Lower leg skin (tissue), 4 donors: ENCODE results near the gene SHISAL1. TPM values are rescaled to one million over a fixed set of nuclear protein-coding genes. Genes with fewer than 3 reads are reported as not detected.
A peak's percentile ranks its signal among the peaks of the same experiment; 100 is the strongest.

Experiments
- DNase-seq, 2 donors: peaks; one replicate each; pipeline ENCODE4 v3.0.0-alpha.2; 2019; ENCODE audit warnings: low spot score in 2 of 2
- H3K4me3 ChIP-seq: fragments of 200-600 bp; sonication (generic); 2 replicates; pipeline ENCODE4 v1.5.1; 2017; ENCODE audit warnings: mild to moderate bottlenecking, low read depth; ENCODE audit not compliant: poor library complexity, severe bottlenecking
- POLR2A ChIP-seq, 2 donors: fragments of 450-650 bp; IDR thresholded peaks; one replicate each; pipeline ENCODE4 v1.6.1; 2016 to 2017; ENCODE audit warnings: antibody characterized with exemption in 2 of 2, mild to moderate bottlenecking in 1 of 2, moderate library complexity in 1 of 2
- WGBS, 2 donors: methylation state at CpG; one replicate each; pipeline ENCODE4 v1.1.5; 2018; 5-methylcytosine and 5-hydroxymethylcytosine counted together
- intact Hi-C: fragments of 100-400 bp; cut with DNase I; formaldehyde crosslinking; loops from one replicate; pipeline ENCODE4 v1.15.0; 2023; ENCODE audit warnings: low total_unique reads
- total RNA-seq, 4 donors: library from RNA; depleted of rRNA; stranded (reverse); fragments of >200 nt; gene quantifications; one replicate each; pipeline ENCODE4 v1.1.0, GENCODE V29; 2016
- TF ChIP-seq, protein P1 (sequence below), 3 donors: fragments of 450-650 bp; IDR thresholded peaks; one replicate each; pipeline ENCODE4 v1.5.1; 2016; ENCODE audit warnings: antibody characterized with exemption in 3 of 3, mild to moderate bottlenecking in 3 of 3, moderate library complexity in 2 of 3

SHISAL1 gene
- total RNA-seq, 4 donors from 2014 or later, result 0.08 to 0.42 (median 0.28) TPM

DNA sequence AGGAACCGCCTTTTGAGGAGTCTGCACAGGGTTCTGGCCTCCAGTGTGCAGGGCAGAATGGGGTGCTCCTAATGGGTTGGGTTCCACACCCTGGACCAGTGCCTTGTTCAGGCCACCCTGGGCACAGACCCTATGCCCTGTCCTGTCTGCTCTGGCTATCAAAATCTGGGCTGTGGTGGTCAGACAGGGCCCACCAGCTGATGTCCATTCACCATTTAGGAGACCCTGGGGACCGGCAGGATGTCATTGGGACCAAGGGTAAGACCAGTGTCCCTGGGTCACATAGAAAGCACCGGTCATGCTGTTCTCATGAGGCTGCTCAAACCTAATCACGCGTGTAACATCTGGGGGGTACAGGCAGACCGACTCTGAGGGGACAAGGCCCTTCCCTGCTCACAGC, 94.7 kb downstream of the SHISAL1 start:
- TF ChIP-seq, protein P1, sequence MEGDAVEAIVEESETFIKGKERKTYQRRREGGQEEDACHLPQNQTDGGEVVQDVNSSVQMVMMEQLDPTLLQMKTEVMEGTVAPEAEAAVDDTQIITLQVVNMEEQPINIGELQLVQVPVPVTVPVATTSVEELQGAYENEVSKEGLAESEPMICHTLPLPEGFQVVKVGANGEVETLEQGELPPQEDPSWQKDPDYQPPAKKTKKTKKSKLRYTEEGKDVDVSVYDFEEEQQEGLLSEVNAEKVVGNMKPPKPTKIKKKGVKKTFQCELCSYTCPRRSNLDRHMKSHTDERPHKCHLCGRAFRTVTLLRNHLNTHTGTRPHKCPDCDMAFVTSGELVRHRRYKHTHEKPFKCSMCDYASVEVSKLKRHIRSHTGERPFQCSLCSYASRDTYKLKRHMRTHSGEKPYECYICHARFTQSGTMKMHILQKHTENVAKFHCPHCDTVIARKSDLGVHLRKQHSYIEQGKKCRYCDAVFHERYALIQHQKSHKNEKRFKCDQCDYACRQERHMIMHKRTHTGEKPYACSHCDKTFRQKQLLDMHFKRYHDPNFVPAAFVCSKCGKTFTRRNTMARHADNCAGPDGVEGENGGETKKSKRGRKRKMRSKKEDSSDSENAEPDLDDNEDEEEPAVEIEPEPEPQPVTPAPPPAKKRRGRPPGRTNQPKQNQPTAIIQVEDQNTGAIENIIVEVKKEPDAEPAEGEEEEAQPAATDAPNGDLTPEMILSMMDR (IDR thresholded peaks at IDR 0.05), result no peak
- TF ChIP-seq POLR2A (IDR thresholded peaks at IDR 0.05), result no peak
- no peak for DNase-seq
- H3K4me3 ChIP-seq, result no peak overlapping the region
- intact Hi-C loops, result no loop called here
- WGBS, 2 donors, result 83 to 98% methylated on average over 6 of the region's 6 CpGs

DNA sequence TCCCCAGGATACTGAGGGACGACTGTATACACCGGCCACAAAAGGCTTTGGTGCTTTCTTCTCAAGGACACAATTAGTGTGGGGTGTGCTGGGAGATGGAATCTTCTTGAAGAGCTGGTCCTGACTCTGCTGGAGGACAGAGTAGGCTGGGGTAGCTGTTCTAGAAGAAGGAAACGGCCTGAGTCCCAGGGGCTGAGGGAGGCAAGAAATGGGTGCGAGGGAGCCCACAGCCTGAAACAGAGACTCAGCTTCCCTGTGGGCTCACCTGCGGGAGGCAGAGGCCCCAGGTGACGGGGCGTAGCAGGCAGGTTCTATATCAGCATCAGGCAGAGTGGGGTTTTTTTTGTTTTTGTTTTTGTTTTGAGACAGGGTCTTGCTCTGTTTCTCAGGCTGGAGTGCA, 95.4 kb downstream of the SHISAL1 start:
- peak in 1 of 2 donors; percentile 6 for DNase-seq
- WGBS, 2 donors, result 77 to 90% methylated on average over 7 of the region's 7 CpGs
- no peak overlapping the region for H3K4me3 ChIP-seq
- no peak for TF ChIP-seq POLR2A (IDR thresholded peaks at IDR 0.05)
- TF ChIP-seq, protein P1 (IDR thresholded peaks at IDR 0.05), result no peak
- intact Hi-C loops, result no loop called here

DNA sequence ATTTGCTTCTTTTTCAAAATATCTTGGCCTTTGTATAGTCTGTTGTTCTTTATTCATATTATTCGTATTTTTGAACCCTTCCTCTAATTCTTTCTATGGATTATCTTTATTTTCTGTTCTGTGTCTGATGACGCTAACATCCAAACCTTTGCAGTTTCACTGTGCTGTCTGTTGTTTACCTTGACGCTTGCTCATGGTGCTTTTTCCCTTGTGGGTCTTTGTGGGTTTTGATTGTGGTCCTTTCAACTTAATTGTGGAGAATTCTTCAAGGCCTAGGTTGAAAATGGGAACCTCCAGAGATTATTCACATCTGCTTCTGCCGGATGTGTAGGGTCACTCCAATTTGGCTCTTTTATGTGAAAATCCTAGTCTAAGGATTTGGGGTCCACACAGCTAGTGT, 97.5 kb downstream of the SHISAL1 start:
- no peak overlapping the region for H3K4me3 ChIP-seq
- intact Hi-C loops, result no loop called here
- WGBS, 2 donors, result 90 to 97% methylated on average over 4 of the region's 4 CpGs
- no peak for DNase-seq
- TF ChIP-seq POLR2A (IDR thresholded peaks at IDR 0.05), result no peak
- TF ChIP-seq, protein P1 (IDR thresholded peaks at IDR 0.05), result no peak

DNA sequence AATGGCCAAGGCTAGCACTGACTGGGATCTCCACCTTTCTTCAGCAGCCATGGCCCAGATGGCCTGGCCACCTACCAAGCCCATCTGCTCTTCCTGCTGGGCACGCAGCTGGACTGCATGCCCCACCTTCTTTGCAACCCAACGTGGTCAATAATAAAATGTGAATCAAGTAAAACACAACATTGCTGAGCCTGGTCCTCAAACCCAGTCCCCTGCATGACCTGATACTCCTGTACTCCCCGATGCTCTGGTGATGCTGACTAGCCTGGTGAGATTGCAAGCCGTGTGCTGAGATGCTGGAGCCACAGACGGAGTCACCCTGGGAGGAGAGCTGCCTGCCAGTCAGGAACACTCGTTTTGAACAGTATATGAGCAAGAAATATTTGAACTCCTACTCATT, 98.0 kb downstream of the SHISAL1 start:
- WGBS, 2 donors, result 86 to 87% methylated on average over 6 of the region's 6 CpGs
- TF ChIP-seq, protein P1 (IDR thresholded peaks at IDR 0.05), result no peak
- TF ChIP-seq POLR2A (IDR thresholded peaks at IDR 0.05), result no peak

GRCh38 chr22:44214187-44214586, 98.6 kb downstream of the SHISAL1 start:
- WGBS, 2 donors, result 93 to 94% methylated on average over 3 of the region's 3 CpGs
- intact Hi-C loops, result no loop called here
- TF ChIP-seq, protein P1 (IDR thresholded peaks at IDR 0.05), result no peak
- no peak for TF ChIP-seq POLR2A (IDR thresholded peaks at IDR 0.05)
- no peak overlapping the region for H3K4me3 ChIP-seq
- no peak for DNase-seq

More for the DNA sequence above, 98.0 kb downstream of the SHISAL1 start:
- no peak overlapping the region for H3K4me3 ChIP-seq
- no peak for DNase-seq
- intact Hi-C loops, result no loop called here

DNA sequence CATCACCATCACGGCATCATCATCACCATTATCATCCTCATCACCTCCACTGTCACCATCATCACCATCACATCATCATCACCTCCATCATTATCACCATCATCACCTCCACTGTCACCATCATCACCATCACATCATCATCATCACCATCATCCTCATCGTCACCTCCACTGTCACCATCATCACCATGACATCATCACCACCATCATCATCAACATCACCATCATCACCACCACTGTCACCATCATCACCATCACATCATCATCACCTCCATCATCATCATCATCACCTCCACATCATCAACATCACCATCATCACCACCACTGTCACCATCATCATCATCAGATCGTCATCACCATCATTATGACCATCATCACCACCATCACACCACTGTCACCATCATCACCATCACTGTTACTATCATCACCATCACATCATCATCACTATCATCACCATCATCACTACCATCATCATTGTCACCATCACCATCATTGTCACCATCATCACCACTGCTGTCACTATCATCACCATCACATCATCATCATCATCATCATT, 99.2 kb downstream of the SHISAL1 start:
- no peak for DNase-seq
- TF ChIP-seq, protein P1 (IDR thresholded peaks at IDR 0.05), result no peak
- TF ChIP-seq POLR2A (IDR thresholded peaks at IDR 0.05), result no peak
- 86% methylated on average over 3 of the region's 3 CpGs for WGBS, 2 donors
- intact Hi-C loops, result no loop called here
- no peak overlapping the region for H3K4me3 ChIP-seq
